SU-DHL-6 (cell line): ENCODE results near the gene B4GALT5.
"Not testable (repeated sequence)": the region's sequence is repeated elsewhere in the genome, so short reads cannot be mapped to it uniquely, and the experiment has no call there.

ENCODE experiments used
- EZH2phosphoT487 ChIP-seq: fragments of 200-600 bp; sonication (generic), shearing (Covaris generic); conservative IDR thresholded peaks from 2 replicates; pipeline ENCODE4 v1.6.1; 2018; ENCODE audit warnings: mild to moderate bottlenecking, antibody characterized with exemption, low read length, moderate library complexity, mixed read lengths
- TF ChIP-seq, protein P1 (sequence below): fragments of 200-600 bp; sonication (generic); IDR thresholded peaks from one replicate; pipeline ENCODE4 v1.5.1; 2017; ENCODE audit warnings: antibody characterized with exemption, mild to moderate bottlenecking, low read length, moderate library complexity; ENCODE audit not compliant: insufficient read depth, poor library complexity, severe bottlenecking

DNA sequence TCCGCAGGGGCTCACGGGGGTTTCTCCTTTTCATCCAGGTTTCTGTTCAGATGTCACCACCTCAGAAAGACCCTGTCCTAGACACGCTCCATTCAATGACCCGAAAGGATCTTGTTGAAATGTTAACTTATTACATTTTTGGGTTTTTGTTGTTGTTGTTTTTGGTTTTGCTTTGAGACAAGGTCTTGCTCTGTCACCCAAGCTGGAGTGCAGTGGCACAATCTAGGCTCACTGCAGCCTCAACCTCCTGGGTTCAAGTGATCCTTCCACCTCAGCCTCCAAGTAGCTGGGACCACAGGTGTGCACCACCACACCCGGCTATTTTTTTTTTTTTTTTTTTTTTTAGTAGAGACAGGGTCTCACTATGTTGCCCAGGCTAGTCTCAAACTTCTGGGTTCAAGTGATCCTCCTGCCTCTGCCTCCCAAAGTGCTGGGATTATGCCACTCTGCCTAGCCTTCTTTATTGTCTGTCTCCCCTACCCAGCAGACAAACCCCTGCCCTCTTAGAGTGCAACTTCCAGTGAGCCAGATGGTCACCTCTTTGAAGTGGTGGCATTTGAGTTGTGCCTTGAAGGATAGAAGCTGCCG lies 102.0 kb downstream of the B4GALT5 start:
- TF ChIP-seq, protein P1, sequence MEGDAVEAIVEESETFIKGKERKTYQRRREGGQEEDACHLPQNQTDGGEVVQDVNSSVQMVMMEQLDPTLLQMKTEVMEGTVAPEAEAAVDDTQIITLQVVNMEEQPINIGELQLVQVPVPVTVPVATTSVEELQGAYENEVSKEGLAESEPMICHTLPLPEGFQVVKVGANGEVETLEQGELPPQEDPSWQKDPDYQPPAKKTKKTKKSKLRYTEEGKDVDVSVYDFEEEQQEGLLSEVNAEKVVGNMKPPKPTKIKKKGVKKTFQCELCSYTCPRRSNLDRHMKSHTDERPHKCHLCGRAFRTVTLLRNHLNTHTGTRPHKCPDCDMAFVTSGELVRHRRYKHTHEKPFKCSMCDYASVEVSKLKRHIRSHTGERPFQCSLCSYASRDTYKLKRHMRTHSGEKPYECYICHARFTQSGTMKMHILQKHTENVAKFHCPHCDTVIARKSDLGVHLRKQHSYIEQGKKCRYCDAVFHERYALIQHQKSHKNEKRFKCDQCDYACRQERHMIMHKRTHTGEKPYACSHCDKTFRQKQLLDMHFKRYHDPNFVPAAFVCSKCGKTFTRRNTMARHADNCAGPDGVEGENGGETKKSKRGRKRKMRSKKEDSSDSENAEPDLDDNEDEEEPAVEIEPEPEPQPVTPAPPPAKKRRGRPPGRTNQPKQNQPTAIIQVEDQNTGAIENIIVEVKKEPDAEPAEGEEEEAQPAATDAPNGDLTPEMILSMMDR: not testable (repeated sequence)
- not testable (repeated sequence) for TF ChIP-seq EZH2phosphoT487
